ENCODE results near the gene LTF. TPM values are rescaled to one million over a fixed set of nuclear protein-coding genes. Genes with fewer than 3 reads are reported as not detected.

Gene LTF
- total RNA-seq, 1 donor from 2014 or later = not detected

DNA sequence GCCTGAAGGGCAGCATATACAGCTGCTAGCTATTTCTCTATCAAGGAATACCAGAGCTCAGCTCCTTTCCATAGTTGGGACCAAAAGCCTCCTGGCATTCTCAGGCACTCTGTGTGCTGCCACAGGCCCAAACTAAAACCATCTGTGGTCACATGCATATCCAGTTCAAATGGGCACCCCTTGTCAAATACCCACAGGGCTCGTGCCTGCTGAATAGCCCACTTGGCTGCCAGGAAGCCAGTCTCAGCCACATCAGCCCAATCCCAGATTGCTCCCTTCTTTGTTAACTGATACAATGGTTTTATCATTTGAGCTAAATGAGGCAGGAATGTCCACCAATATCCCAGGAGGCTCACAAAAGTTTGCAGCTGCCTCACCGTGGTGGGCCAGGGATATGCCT, 43.8 kb downstream of the LTF start:
- Histone ChIP-seq H2AFZ (ENCODE audit: low read depth, low read length) (no peak overlapping the region), H3K9me3 (ENCODE audit: insufficient read depth, low read depth, low read length) (no peaks in the 10 kb centered on the region), H3K27ac (ENCODE audit: low read depth, low read length) (no peak overlapping the region), H3K27me3 (ENCODE audit: insufficient read depth, low read length) (no peaks in the 10 kb centered on the region), H3K4me2 (ENCODE audit: low read length) (no peak overlapping the region), H3K4me3 (ENCODE audit: insufficient read depth, low read depth, low read length) (no peak overlapping the region), H3K9ac (ENCODE audit: low read length) (no peak overlapping the region), H3K79me2 (ENCODE audit: insufficient read depth, low read length) (no peaks in the 10 kb centered on the region), H4K20me1 (ENCODE audit: insufficient read depth, low read length) (no peaks in the 10 kb centered on the region), H3K4me1 (ENCODE audit: insufficient read depth, low read length) (no peaks in the 10 kb centered on the region), H3K36me3 (ENCODE audit: insufficient read depth, low read length) (no peaks in the 10 kb centered on the region)
- Mint-ChIP-seq H3K4me3 (ENCODE audit: unreplicated experiment) (no peak overlapping the region), H3K9me3 (ENCODE audit: unreplicated experiment) (no peaks in the 10 kb centered on the region), H3K4me1 (ENCODE audit: low read depth, unreplicated experiment) (peaks cover 2% of the 10 kb centered on the region), H3K36me3 (ENCODE audit: low read depth, unreplicated experiment) (no peaks in the 10 kb centered on the region), H3K27me3 (ENCODE audit: low read depth, unreplicated experiment) (peaks cover 5% of the 10 kb centered on the region), H3K27ac (ENCODE audit: unreplicated experiment) (no peak overlapping the region)
- no peak for TF ChIP-seq EZH2 (IDR thresholded peaks at IDR 0.05; ENCODE audit: insufficient read depth, low read length)
- TF ChIP-seq, protein P1, sequence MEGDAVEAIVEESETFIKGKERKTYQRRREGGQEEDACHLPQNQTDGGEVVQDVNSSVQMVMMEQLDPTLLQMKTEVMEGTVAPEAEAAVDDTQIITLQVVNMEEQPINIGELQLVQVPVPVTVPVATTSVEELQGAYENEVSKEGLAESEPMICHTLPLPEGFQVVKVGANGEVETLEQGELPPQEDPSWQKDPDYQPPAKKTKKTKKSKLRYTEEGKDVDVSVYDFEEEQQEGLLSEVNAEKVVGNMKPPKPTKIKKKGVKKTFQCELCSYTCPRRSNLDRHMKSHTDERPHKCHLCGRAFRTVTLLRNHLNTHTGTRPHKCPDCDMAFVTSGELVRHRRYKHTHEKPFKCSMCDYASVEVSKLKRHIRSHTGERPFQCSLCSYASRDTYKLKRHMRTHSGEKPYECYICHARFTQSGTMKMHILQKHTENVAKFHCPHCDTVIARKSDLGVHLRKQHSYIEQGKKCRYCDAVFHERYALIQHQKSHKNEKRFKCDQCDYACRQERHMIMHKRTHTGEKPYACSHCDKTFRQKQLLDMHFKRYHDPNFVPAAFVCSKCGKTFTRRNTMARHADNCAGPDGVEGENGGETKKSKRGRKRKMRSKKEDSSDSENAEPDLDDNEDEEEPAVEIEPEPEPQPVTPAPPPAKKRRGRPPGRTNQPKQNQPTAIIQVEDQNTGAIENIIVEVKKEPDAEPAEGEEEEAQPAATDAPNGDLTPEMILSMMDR (IDR thresholded peaks at IDR 0.05; ENCODE audit: insufficient read depth, low read depth, low read length) = no peak
- no peak for DNase-seq (ENCODE audit: low read depth)
- no peak for FAIRE-seq

DNA sequence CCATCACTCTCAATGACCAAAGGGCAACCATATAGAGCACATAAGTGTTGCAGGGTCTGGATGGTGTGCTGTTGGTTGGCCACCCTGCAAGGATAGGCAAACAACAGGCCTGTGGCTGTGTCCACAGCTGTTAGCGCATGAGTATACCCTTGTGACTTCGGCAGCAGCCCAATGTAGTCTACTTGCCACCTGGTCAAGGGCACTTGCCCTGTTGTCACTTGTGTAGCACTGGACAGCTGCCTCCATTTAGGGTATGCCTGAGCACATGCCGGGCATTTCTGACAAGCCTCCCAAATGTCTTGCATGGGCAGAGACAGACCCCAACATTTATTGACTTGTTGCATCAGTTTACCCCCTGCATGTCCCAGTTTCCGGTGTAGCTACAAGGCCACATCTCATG, 44.9 kb downstream of the LTF start:
- FAIRE-seq (no peak), DNase-seq (ENCODE audit: low read depth) (no peak)
- peaks cover 1% of the 10 kb centered on the region for H3K4me1 Mint-ChIP-seq (ENCODE audit: low read depth, unreplicated experiment)
- H3K27me3 Mint-ChIP-seq (ENCODE audit: low read depth, unreplicated experiment) = peaks cover 9% of the 10 kb centered on the region
- Histone ChIP-seq H3K4me3 (ENCODE audit: insufficient read depth, low read depth, low read length) (no peak overlapping the region), H3K4me1 (ENCODE audit: insufficient read depth, low read length) (no peaks in the 10 kb centered on the region), H3K4me2 (ENCODE audit: low read length) (no peak overlapping the region), H3K9me3 (ENCODE audit: insufficient read depth, low read depth, low read length) (no peaks in the 10 kb centered on the region), H3K27ac (ENCODE audit: low read depth, low read length) (no peak overlapping the region), H4K20me1 (ENCODE audit: insufficient read depth, low read length) (no peaks in the 10 kb centered on the region), H3K9ac (ENCODE audit: low read length) (no peak overlapping the region), H3K27me3 (ENCODE audit: insufficient read depth, low read length) (no peaks in the 10 kb centered on the region), H3K79me2 (ENCODE audit: insufficient read depth, low read length) (no peaks in the 10 kb centered on the region), H3K36me3 (ENCODE audit: insufficient read depth, low read length) (no peaks in the 10 kb centered on the region), H2AFZ (ENCODE audit: low read depth, low read length) (no peak overlapping the region)
- TF ChIP-seq, protein P1 (IDR thresholded peaks at IDR 0.05; ENCODE audit: insufficient read depth, low read depth, low read length) = no peak
- TF ChIP-seq EZH2 (IDR thresholded peaks at IDR 0.05; ENCODE audit: insufficient read depth, low read length) = no peak
- H3K27ac Mint-ChIP-seq (ENCODE audit: unreplicated experiment) = no peak overlapping the region
- no peaks in the 10 kb centered on the region for H3K36me3 Mint-ChIP-seq (ENCODE audit: low read depth, unreplicated experiment)
- no peaks in the 10 kb centered on the region for H3K9me3 Mint-ChIP-seq (ENCODE audit: unreplicated experiment)
- no peak overlapping the region for H3K4me3 Mint-ChIP-seq (ENCODE audit: unreplicated experiment)

GRCh38 chr3:46417841-46418611, 46.7 kb downstream of the LTF start:
- Mint-ChIP-seq H3K4me3 (ENCODE audit: unreplicated experiment) (no peak overlapping the region), H3K36me3 (ENCODE audit: low read depth, unreplicated experiment) (no peaks in the 10 kb centered on the region), H3K27ac (ENCODE audit: unreplicated experiment) (peak overlapping the region; percentile 21), H3K9me3 (ENCODE audit: unreplicated experiment) (no peaks in the 10 kb centered on the region), H3K27me3 (ENCODE audit: low read depth, unreplicated experiment) (peaks cover 9% of the 10 kb centered on the region), H3K4me1 (ENCODE audit: low read depth, unreplicated experiment) (peaks cover 1% of the 10 kb centered on the region)
- Histone ChIP-seq H3K4me1 (ENCODE audit: insufficient read depth, low read length) (no peaks in the 10 kb centered on the region), H3K79me2 (ENCODE audit: insufficient read depth, low read length) (no peaks in the 10 kb centered on the region), H3K9ac (ENCODE audit: low read length) (no peak overlapping the region), H3K36me3 (ENCODE audit: insufficient read depth, low read length) (no peaks in the 10 kb centered on the region), H3K9me3 (ENCODE audit: insufficient read depth, low read depth, low read length) (no peaks in the 10 kb centered on the region), H2AFZ (ENCODE audit: low read depth, low read length) (no peak overlapping the region), H3K27ac (ENCODE audit: low read depth, low read length) (no peak overlapping the region), H3K4me2 (ENCODE audit: low read length) (no peak overlapping the region), H4K20me1 (ENCODE audit: insufficient read depth, low read length) (no peaks in the 10 kb centered on the region), H3K27me3 (ENCODE audit: insufficient read depth, low read length) (no peaks in the 10 kb centered on the region), H3K4me3 (ENCODE audit: insufficient read depth, low read depth, low read length) (no peak overlapping the region)
- TF ChIP-seq, protein P1 (IDR thresholded peaks at IDR 0.05; ENCODE audit: insufficient read depth, low read depth, low read length) = no peak
- no peak for TF ChIP-seq EZH2 (IDR thresholded peaks at IDR 0.05; ENCODE audit: insufficient read depth, low read length)
- no peak for DNase-seq (ENCODE audit: low read depth)
- FAIRE-seq = no peak

Measured in astrocyte (in vitro differentiated cells and primary cell).